GM21447 (cell line): ENCODE results near the gene FBXO34.
"Not testable (repeated sequence)": the region's sequence is repeated elsewhere in the genome, so short reads cannot be mapped to it uniquely, and the experiment has no call there.

ENCODE experiments used
- ATAC-seq: cut with Tn5 transposase; IDR thresholded peaks from one replicate; pipeline ENCODE4 v1.9.1; 2021; ENCODE audit not compliant: unreplicated experiment

Gene FBXO34

DNA sequence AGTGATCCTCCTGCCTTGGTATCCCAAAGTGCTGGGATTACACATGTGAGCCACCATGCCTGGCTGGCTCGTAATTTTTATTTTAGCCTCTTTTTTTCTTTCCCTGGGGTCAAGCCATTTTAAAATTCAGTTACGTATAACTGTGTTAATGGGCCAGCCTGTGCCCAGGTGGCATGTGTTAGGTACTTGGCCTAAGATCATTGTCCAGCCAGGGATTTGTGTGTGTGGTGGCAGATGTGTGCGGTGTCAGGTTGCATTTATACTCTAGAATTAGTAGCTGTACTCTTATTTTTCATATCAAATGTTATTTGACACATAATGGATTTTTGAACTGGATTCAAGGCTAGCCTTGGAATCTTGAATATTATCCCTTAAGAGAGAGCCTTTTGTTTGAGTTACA, 69.3 kb downstream of the FBXO34 start:
- ATAC-seq: no peak

GRCh38 chr14:55341781-55342180, 70.6 kb downstream of the FBXO34 start:
- ATAC-seq: no peak

DNA sequence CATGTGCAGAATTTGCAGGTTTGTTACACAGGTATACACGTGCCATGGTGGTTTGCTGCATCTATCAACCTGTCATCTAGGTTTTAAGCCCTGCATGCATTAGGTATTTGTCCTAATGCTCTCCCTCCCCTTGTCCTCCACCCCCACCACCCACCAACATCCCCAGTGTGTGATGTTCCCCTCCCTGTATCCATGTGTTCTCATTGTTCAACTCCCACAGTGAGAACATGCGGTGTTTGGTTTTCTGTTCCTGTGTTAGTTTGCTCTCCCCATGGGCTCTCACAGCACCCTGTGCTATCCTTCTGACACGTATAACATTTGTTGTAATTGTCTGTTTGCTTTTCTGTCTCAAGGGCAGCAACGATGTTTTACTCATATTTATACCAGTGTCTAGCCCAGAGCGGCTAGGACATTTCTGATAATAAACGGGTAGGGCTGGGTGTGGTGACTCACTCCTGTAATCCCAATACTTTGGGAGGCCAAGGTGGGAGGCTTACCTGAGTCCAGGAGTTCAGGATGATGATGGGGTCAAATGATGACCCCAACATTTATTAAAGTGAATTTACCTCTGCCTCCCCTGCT, 73.5 kb downstream of the FBXO34 start:
- ATAC-seq: not testable (repeated sequence)

DNA sequence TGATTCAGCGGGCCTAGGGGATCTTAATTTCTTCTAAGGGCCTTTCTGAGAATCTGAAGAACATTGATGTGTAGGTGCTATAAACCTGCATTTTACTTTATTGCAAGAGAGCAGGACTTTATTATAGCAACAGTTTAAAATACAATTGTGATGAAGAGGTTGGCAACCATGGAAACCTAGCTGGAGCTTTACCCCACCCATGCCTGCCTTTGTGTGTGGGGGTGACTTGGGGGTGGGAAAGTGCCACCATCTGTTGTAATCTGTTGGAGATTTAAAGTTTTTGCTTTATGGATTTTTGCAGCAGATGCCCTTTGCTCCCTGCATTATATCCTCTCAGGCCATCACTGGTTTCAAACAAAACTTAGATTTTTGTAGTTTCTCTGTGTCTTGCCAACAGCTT, 75.8 kb downstream of the FBXO34 start:
- no peak for ATAC-seq

DNA sequence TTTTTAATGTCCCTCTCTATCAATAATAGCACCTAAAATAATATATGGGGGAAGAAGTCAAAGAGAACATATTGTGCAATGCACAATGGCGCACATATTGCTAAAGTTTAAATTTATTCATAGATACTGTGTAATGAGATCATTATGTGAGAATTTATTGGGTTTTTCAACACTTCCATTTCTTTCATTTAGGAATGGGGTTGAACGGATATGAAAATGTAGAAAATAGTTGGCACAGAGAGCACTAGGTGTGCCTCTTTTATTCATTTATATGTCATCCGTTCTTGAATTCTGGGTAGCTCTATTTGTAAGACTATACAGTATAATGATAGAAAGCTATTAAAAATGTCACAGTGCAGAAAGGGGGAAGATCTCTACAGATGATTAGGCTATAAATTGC, 76.5 kb downstream of the FBXO34 start:
- no peak for ATAC-seq

DNA sequence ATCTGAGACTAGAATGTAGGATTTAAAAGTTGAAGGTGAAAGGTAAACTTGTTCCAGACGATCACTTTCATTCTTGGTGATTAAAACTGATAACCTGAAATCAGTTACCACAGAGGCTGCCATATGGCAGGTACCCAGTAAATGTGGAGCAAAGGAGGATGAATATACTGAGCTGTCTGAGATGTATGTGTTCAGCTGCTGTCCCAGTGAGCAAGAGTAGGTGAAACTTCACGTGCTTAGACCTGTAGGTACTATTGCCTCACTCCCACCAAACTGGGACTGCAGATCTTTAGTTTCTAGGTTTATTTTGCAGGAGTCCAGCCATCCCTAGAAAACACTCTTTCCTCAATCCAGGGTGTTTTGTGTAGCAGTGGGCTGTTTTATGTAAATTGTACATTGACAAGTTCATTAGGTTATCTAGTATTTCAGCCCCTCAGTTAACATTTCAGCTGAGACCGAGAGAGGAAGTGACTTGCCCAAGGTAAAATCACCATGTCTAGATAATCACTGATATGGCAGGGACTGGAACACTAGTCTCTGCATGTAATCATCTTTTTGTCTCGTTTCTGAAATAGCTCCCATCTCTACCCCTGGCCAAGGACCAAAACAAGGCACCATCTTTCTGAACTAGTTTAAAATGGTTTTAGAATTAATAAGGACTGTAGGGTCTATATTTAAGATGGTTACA, 77.7 kb downstream of the FBXO34 start:
- peak; percentile 69 for ATAC-seq

DNA sequence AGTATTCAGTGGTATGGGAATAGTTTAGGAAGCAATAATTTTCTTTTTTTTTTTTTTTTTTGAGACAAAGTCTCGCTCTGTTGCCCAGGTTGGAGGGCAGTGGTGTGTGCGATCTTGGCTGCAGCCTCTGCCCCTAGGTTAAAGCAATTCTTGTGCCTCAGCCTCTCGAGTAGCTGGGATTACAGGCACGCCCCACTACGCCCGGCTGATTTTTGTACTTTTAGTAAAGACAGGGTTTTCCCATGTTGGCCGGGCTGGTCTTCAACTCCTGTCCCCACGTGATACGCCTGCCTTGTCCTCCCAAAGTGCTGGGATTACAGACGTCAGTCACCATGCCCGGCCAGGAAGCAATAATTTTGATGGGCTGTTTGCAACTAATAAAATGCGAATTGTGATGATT, 78.3 kb downstream of the FBXO34 start:
- no peak for ATAC-seq

GRCh38 chr14:55350461-55350860, 79.2 kb downstream of the FBXO34 start:
- ATAC-seq: no peak

- ATAC-seq: no peak
Observed at GRCh38 chr14:55351111-55351510, 79.9 kb downstream of the FBXO34 start.

DNA sequence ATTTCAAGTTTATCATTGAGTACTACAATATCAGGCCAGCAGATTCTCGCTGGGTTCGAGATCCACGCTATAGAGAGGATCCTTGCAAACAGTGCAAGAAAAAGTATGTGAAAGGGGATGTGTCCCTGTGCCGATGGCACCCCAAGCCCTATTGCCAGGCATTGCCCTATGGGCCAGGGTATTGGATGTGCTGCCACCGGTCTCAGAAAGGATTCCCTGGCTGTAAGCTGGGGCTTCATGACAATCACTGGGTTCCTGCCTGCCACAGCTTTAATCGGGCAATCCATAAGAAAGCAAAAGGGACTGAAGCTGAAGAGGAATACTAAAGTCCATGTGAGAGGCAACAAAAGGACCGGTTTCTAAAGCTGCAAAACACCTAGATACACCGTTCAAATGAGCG, 81.0 kb downstream of the FBXO34 start:
- ATAC-seq: no peak

DNA sequence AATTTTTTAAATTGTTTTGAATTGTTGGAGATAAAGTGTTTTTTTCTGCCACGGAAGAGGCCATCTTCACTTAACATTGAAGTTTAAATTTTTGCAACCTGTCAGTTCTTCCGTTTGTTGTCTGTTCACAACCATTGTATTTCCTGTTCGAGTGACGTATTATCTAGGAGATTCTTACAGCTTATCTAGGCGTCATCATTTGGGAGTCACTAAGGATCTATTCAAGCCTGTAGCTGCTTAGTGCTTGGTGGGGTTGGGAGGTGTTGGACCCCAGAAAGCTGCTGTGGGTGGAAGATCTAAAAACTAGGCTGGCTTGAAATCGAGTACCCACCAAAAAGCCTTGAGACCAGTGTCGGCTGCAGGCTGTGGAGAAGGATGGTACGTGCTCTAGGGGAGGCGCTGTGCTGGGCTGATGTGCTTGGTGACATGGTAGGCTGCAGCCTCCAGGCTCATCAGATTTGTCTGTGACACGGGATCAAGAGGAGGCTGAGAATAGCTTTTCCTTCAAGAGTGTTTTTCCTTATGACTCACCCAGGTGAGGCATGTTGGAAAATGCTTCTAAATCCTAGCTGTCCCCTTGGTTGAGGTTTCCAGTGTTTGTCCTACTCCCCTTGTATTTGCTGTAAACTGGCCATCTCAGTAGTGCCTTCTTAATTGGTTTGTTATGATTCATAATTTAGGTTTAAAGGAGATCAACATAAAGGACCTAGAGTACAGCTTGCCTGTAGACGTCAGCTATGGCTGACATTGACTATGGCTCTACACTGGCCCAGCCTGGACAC, 82.7 kb downstream of the FBXO34 start:
- ATAC-seq: no peak

DNA sequence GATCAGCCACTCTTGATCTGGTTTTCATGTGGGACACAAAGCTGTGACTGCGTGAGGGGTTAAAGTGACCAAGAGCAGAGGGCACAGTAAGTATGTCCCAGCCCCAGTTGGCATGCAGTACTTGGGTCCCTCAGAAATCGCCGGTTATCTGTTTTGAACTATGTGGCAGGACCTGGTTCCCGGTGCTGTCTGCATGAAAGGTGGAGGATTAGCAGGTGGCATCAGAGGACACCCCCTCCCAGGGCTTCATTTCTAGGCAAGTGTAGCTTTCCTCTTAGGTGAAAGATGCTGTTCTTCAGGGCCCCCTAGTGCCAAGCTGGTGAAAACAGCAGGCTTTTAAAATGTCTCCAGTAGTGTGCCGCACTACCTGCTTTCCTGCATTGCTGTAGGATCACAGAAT, 83.3 kb downstream of the FBXO34 start:
- peak; percentile 75 for ATAC-seq

GRCh38 chr14:55355922-55356321, 84.7 kb downstream of the FBXO34 start:
- no peak for ATAC-seq

- ATAC-seq: no peak
Observed at GRCh38 chr14:55356913-55357312, 85.7 kb downstream of the FBXO34 start.

DNA sequence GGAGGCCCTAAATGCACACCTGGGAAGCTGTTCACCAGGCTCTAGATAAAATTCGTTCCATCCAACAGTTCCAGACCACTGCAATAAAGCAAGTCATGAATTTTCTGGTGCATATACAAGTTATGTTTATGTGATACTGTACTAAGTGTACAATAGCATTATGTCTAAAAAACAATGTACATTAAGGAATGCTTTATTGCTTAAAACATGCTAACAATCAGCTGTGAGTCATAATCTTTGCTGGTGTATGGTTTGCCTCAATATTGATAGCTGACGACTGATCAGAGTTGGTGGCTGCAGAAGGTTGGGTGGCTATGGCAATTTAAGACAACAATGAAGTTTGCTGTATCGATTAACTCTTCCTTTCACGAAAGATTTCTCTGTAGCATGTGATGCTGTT, 88.1 kb downstream of the FBXO34 start:
- no peak for ATAC-seq

- no peak for ATAC-seq
Observed at GRCh38 chr14:55361190-55361589, 90.0 kb downstream of the FBXO34 start.

- ATAC-seq: no peak
Observed at GRCh38 chr14:55366271-55366670, 95.0 kb downstream of the FBXO34 start.

- ATAC-seq: no peak
Observed at GRCh38 chr14:55370883-55371455, 99.7 kb downstream of the FBXO34 start.

DNA sequence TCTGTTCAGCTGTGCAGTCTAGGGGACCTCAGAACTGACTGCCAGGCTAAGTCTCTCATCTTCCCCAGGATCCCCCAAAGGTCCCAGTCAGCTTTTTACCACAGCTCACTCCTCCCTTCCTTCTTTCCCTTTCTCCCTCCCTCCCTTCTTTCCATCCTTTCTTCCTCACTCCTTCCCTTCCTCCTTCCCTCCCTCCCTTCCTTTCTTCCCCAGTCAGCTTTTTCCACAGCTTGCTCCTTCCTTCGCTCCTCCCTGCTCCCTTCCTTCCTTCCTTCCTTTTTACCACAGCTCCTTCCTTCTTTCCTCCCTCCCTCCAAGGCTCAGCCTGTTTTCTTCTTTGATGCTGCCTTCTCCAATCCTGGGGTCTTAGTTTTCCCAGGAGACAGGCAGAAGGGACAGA, 101.2 kb downstream of the FBXO34 start:
- no peak for ATAC-seq

- no peak for ATAC-seq
Observed at GRCh38 chr14:55372825-55373224, 101.6 kb downstream of the FBXO34 start.

DNA sequence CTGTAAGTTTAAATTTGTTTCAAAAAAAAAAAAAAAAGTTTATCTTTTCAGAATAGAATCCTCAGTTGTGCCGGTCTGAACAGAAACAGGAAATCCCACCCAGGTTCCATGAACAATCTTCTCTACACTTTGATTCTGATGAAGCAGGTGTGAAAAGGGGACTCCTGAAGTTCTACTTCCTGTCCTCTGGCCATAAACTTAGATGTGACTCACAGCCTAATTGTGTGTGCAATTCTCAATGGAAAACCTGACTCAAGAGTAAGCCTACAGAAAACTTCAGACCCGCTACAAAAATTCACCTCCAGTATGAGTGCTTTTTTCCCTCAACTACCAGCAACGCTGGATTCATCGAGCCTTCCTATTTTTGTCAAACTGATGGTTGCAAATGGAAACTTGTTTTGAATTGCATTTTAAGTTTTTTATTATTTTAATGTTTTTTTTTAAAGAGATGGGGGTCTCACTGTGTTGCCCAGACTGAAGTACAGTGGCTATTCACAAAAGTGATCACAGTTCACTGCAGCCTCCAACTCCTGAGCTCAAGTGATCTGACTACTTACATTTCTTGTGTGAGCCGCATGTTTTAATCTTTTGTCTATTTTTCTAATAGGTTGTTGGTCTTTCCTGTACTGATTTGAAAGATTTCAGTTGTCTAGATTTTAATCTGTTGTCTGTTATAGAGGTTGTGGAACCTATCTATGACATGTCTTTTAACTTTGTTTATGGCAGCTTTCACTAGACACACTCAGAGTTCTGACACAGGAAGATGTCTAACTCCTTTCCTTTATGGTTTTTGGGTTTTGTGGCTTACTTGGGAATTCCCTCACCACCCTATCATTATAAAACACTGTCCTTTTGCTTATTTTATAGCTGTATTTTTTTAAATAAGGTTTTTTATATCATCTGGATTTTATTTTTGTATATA, 102.8 kb downstream of the FBXO34 start:
- ATAC-seq: peak; percentile 70
